ENCODE results near the gene GH2. TPM values are rescaled to one million over a fixed set of nuclear protein-coding genes. Genes with fewer than 3 reads are reported as not detected.

GH2 gene
- total and polyA plus RNA-seq, 2 experiments from 2014 or later = not detected

DNA sequence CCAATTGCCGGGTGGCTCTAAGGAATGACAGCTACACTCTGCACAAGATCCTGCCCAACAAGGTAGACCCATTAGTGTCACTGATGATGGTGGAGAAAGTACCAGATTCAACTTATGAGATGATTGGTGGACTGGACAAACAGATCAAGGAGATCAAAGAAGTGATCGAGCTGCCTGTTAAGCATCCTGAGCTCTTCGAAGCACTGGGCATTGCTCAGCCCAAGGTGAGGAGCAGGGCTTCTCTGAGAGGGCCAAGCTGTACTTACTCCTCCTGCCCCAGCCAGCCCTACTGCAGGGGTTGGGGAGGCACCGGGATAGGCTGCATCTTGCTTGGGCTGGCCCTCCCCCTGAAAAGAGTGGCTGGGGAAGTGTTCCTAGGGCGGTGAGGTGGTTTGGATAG lies 51.5 kb downstream of the GH2 start:
- Histone ChIP-seq H3K9ac (no peak overlapping the region), H2AFZ (no peak overlapping the region), H3F3A (ENCODE audit: insufficient read depth) (peaks cover 34% of the 10 kb centered on the region), H3K27ac (no peak overlapping the region), H3K4me1 (ENCODE audit: insufficient read depth) (peaks cover 8% of the 10 kb centered on the region), H4K20me1 (ENCODE audit: insufficient read depth) (no peaks in the 10 kb centered on the region), H3K36me3 (ENCODE audit: low read depth) (peaks cover 42% of the 10 kb centered on the region), H3K27me3 (replicated peaks; ENCODE audit: insufficient read depth) (no peaks in the 10 kb centered on the region), H3K4me2 (ENCODE audit: unreplicated experiment) (no peak overlapping the region), H3K9me3 (ENCODE audit: low read depth) (no peaks in the 10 kb centered on the region), H3K4me3 (no peak overlapping the region), H3K79me2 (ENCODE audit: insufficient read depth) (peaks cover 49% of the 10 kb centered on the region), H3K9me2 (ENCODE audit: insufficient read depth) (no peaks in the 10 kb centered on the region)
- in situ Hi-C loops (cut with MboI) = no loop called here
- TF ChIP-seq EZH2phosphoT487 (IDR thresholded peaks at IDR 0.05; ENCODE audit: insufficient read depth, low read depth) (no peak), EZH2 (IDR thresholded peaks at IDR 0.05; ENCODE audit: insufficient read depth, poor library complexity, severe bottlenecking) (no peak)
- DNase-seq = no peak
- 98% methylated on average over 5 of the region's 5 CpGs for WGBS, 2 experiments (ENCODE audit: low coverage in 1 of 2, low lambda C conversion rate in 2 of 2, missing lambda C conversion rate in 2 of 2)

Small RNAs within 50 kb of the gene (small RNA-seq; reads per million reads assigned to genes)
- gene AC040958.1 (ENCODE audit: low read depth, low replicate concordance) = not detected
- gene AC127029.1 (ENCODE audit: low read depth, low replicate concordance) = not detected
- gene GH1 (ENCODE audit: low read depth, low replicate concordance) = not detected

Other genes with a start within 250 kb of the GH2 start
- 9.1 and 14.0 TPM in 2 replicates for gene LIMD2, start 181.8 kb downstream of the GH2 start, total RNA-seq (2014; rRNA removed; shearing (Covaris generic))
- gene LIMD2, start 181.8 kb downstream of the GH2 start, polyA plus RNA-seq (2016; fragmentation: Nextera tagmentation; extraction: Ambion mirVana) = 13.6 and 15.8 TPM in 2 replicates
- gene STRADA, start 140.1 kb downstream of the GH2 start, total RNA-seq (2014; rRNA removed; shearing (Covaris generic)) = 13.9 and 15.7 TPM in 2 replicates
- gene STRADA, start 140.1 kb downstream of the GH2 start, polyA plus RNA-seq (2016; fragmentation: Nextera tagmentation; extraction: Ambion mirVana) = 21.6 and 22.3 TPM in 2 replicates
- 72.2 and 74.2 TPM in 2 replicates for gene CCDC47, start 108.3 kb downstream of the GH2 start, total RNA-seq (2014; rRNA removed; shearing (Covaris generic))
- 60.5 and 61.6 TPM in 2 replicates for gene CCDC47, start 108.3 kb downstream of the GH2 start, polyA plus RNA-seq (2016; fragmentation: Nextera tagmentation; extraction: Ambion mirVana)
- 49.6 and 52.6 TPM in 2 replicates for gene DDX42, start 107.8 kb downstream of the GH2 start, total RNA-seq (2014; rRNA removed; shearing (Covaris generic))
- gene DDX42, start 107.8 kb downstream of the GH2 start, polyA plus RNA-seq (2016; fragmentation: Nextera tagmentation; extraction: Ambion mirVana) = 33.9 and 37.2 TPM in 2 replicates
- 36.2 and 60.5 TPM in 2 replicates for gene PSMC5, start 54.5 kb downstream of the GH2 start, total RNA-seq (2014; rRNA removed; shearing (Covaris generic))
- 178 and 180 TPM in 2 replicates for gene PSMC5, start 54.5 kb downstream of the GH2 start, polyA plus RNA-seq (2016; fragmentation: Nextera tagmentation; extraction: Ambion mirVana)
- 38.1 and 47.3 TPM in 2 replicates for gene FTSJ3, start 54.3 kb downstream of the GH2 start, total RNA-seq (2014; rRNA removed; shearing (Covaris generic))
- 27.6 and 29.2 TPM in 2 replicates for gene FTSJ3, start 54.3 kb downstream of the GH2 start, polyA plus RNA-seq (2016; fragmentation: Nextera tagmentation; extraction: Ambion mirVana)
- gene SMARCD2, start 39.3 kb downstream of the GH2 start, total RNA-seq (2014; rRNA removed; shearing (Covaris generic)) = 85.1 and 88.5 TPM in 2 replicates
- gene SMARCD2, start 39.3 kb downstream of the GH2 start, polyA plus RNA-seq (2016; fragmentation: Nextera tagmentation; extraction: Ambion mirVana) = 28.9 and 29.3 TPM in 2 replicates
- gene CSH2, start 8.3 kb downstream of the GH2 start, total RNA-seq (2014; rRNA removed; shearing (Covaris generic)) = not detected in 2 replicates
- not detected in 2 replicates for gene CSH2, start 8.3 kb downstream of the GH2 start, polyA plus RNA-seq (2016; fragmentation: Nextera tagmentation; extraction: Ambion mirVana)
- gene CSH1, start 14.6 kb upstream of the GH2 start, total RNA-seq (2014; rRNA removed; shearing (Covaris generic)) = not detected in 2 replicates
- not detected in 2 replicates for gene CSH1, start 14.6 kb upstream of the GH2 start, polyA plus RNA-seq (2016; fragmentation: Nextera tagmentation; extraction: Ambion mirVana)
- gene CSHL1, start 29.3 kb upstream of the GH2 start, total RNA-seq (2014; rRNA removed; shearing (Covaris generic)) = not detected in 2 replicates
- gene CSHL1, start 29.3 kb upstream of the GH2 start, polyA plus RNA-seq (2016; fragmentation: Nextera tagmentation; extraction: Ambion mirVana) = not detected in 2 replicates
- not detected in 2 replicates for gene GH1, start 36.9 kb upstream of the GH2 start, total RNA-seq (2014; rRNA removed; shearing (Covaris generic))
- gene GH1, start 36.9 kb upstream of the GH2 start, polyA plus RNA-seq (2016; fragmentation: Nextera tagmentation; extraction: Ambion mirVana) = not detected in 2 replicates
- gene CD79B, start 50.4 kb upstream of the GH2 start, total RNA-seq (2014; rRNA removed; shearing (Covaris generic)) = not detected in 2 replicates
- gene CD79B, start 50.4 kb upstream of the GH2 start, polyA plus RNA-seq (2016; fragmentation: Nextera tagmentation; extraction: Ambion mirVana) = not detected in 2 replicates
- gene SCN4A, start 91.0 kb upstream of the GH2 start, total RNA-seq (2014; rRNA removed; shearing (Covaris generic)) = not detected in 2 replicates
- not detected in 2 replicates for gene SCN4A, start 91.0 kb upstream of the GH2 start, polyA plus RNA-seq (2016; fragmentation: Nextera tagmentation; extraction: Ambion mirVana)
- not detected in 2 replicates for gene PRR29, start 116.4 kb upstream of the GH2 start, total RNA-seq (2014; rRNA removed; shearing (Covaris generic))
- 0.47 TPM in 1 of 2 replicates, not detected in the other for gene PRR29, start 116.4 kb upstream of the GH2 start, polyA plus RNA-seq (2016; fragmentation: Nextera tagmentation; extraction: Ambion mirVana)
- 0.97 and 3.4 TPM in 2 replicates for gene ICAM2, start 138.7 kb upstream of the GH2 start, total RNA-seq (2014; rRNA removed; shearing (Covaris generic))
- 0.94 and 1.3 TPM in 2 replicates for gene ICAM2, start 138.7 kb upstream of the GH2 start, polyA plus RNA-seq (2016; fragmentation: Nextera tagmentation; extraction: Ambion mirVana)
- 5.7 and 5.8 TPM in 2 replicates for gene ERN1, start 248.2 kb upstream of the GH2 start, total RNA-seq (2014; rRNA removed; shearing (Covaris generic))
- gene ERN1, start 248.2 kb upstream of the GH2 start, polyA plus RNA-seq (2016; fragmentation: Nextera tagmentation; extraction: Ambion mirVana) = 9.9 and 13.7 TPM in 2 replicates